Pancreas (tissue), 10 donors: Measurements from ENCODE around the gene SPTSSA. TPM values are rescaled to one million over a fixed set of nuclear protein-coding genes. Genes with fewer than 3 reads are reported as not detected.

ENCODE experiments used
- ATAC-seq, 4 donors: fragments of 200-7000 bp; cut with Tn5 transposase; one replicate each; pipeline versions ENCODE4 v1.8.0 to v1.9.1; 2020; ENCODE audit warnings: mild to moderate bottlenecking in 4 of 4, moderate library complexity in 4 of 4
- DNase-seq, 6 donors: peaks; one replicate each; pipeline ENCODE4 v3.0.0-alpha.2; 2020
- FAIRE-seq: peaks from 2 replicates; lab custom pipeline; 2012; peaks lifted over from hg19 to GRCh38; lab: Jason Lieb, UNC
- H3K27ac ChIP-seq, 4 donors: fragments of 200-600 bp; sonication (generic); 1 replicate in 3 of 4; 2 replicates in 1 of 4; pipeline versions ENCODE4 v1.5.0 to v1.8.0; 2020
- H3K27me3 ChIP-seq, 4 donors: fragments of 200-600 bp; one replicate each; pipeline ENCODE4 v1.8.0; 2021
- H3K36me3 ChIP-seq, 3 donors: fragments of 200-600 bp; sonication (generic) in 1 of 3; one replicate each; pipeline versions ENCODE4 v1.5.0 to v1.8.0; 2020 to 2021
- H3K4me1 ChIP-seq, 3 donors: fragments of 200-600 bp; one replicate each; pipeline ENCODE4 v1.8.0; 2021
- H3K4me3 ChIP-seq, 4 donors: fragments of 200-600 bp; sonication (generic) in 2 of 4; one replicate each; pipeline versions ENCODE4 v1.5.0 to v1.8.0; 2020 to 2021
- H3K9me3 ChIP-seq, 4 donors: fragments of 200-600 bp; one replicate each; pipeline ENCODE4 v1.8.0; 2021
- WGBS, 2 donors: extraction: QIAGEN DNeasy Blood & Tissue Kit; methylation state at CpG; one replicate each; pipeline ENCODE4 v1.1.7; 2013; 5-methylcytosine and 5-hydroxymethylcytosine counted together
- intact Hi-C, 3 donors: fragments of 100-400 bp; cut with DNase I; formaldehyde crosslinking; loops; one replicate each; pipeline versions ENCODE4 v1.11.1 to v1.14.2; 2022
- polyA plus RNA-seq, 2 donors: library from polyadenylated mRNA; stranded (reverse); fragments of 200-250 nt; gene quantifications; one replicate each; pipeline ENCODE4 v1.2.3, GENCODE V29; 2013
- total RNA-seq, 6 donors: library from RNA; stranded (reverse); fragmentation: NEBNext Ultra II Directional in 4 of 6; extraction: Animal tissue kit (Norgen Biotek cat#: 25700) in 4 of 6; gene quantifications; one replicate each; pipeline versions ENCODE4 v1.2.1 to v1.2.4, GENCODE V29; 2021 to 2023
- TF ChIP-seq, protein P1 (sequence below), 4 donors: fragments of 200-600 bp; sonication (generic) in 3 of 4; IDR thresholded peaks; one replicate each; pipeline versions ENCODE4 v1.5.0 to v1.8.0; 2021; ENCODE audit warnings: antibody characterized with exemption in 4 of 4
- donor health status: healthy with polysubstance abuse.
- donor health status: DM: no; HTN: no; CAD: no; lungs with moderate emphysema.
- donor health status: DM: no; HTN: no; CAD: no.
- donor health status: control.
- donor health status: control.
- donor health status: Bipolar disorder and iron deficiency.
- donor health status: DM: yes; HTN: yes; CAD: no.
- donor health status: DM: no; HTN: no; CAD: no.
- donor health status: DM: no; HTN: no; CAD: no.
- donor health status: DM: yes; HTN: yes; CAD: no.

The SPTSSA gene
- total and polyA plus RNA-seq, 8 donors = 3.4 to 16.3 (median 8.7) TPM

DNA sequence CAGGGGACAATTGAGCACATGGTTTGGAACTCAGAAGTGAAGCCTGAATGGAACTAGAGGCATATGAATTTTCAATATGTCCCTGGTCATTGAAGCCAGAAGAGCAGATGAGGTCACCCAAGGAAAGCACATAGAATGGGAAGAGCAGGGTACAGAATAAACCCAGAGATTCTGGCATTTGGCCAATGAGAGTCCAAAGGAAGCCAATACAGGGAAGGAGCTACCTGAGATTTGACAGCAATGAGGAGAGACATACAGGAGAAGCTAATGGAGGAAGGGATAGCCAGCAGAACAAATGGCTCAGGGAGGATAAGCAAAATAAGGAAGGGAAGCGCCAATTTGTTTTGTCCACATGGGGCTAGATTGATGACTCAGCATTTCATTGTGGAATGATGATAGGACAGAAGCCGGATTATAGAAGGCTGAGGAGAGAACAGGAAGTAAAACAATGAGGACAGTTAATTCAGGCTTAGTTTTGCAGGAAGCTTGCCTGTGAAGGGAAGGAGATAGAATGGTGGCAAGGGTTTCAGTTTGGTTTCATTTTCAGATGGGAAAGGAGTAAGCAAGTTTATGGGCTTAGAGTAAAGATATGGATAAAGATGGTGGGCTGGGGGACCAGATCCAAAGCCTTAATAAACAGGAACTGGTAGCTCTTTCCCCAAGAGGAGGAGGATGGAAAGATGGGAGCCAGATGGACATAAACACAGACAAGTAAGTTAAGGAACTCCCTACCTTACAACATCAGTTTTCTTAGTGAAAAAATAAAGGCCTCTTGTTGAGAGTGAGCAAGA lies 3.2 kb upstream of the SPTSSA start:
- DNase-seq (no peak), ATAC-seq (no peak), FAIRE-seq (no peak)
- peaks cover 0 to 10% (median 6%) of the 10 kb centered on the region in 3 donors for H3K4me1 ChIP-seq
- H3K4me3 ChIP-seq = no peak overlapping the region
- no peaks in the 10 kb centered on the region for H3K27me3 ChIP-seq
- H3K27ac ChIP-seq = no peak overlapping the region
- 54 to 63% methylated on average over 2 of the region's 2 CpGs for WGBS, 2 donors
- TF ChIP-seq, protein P1, sequence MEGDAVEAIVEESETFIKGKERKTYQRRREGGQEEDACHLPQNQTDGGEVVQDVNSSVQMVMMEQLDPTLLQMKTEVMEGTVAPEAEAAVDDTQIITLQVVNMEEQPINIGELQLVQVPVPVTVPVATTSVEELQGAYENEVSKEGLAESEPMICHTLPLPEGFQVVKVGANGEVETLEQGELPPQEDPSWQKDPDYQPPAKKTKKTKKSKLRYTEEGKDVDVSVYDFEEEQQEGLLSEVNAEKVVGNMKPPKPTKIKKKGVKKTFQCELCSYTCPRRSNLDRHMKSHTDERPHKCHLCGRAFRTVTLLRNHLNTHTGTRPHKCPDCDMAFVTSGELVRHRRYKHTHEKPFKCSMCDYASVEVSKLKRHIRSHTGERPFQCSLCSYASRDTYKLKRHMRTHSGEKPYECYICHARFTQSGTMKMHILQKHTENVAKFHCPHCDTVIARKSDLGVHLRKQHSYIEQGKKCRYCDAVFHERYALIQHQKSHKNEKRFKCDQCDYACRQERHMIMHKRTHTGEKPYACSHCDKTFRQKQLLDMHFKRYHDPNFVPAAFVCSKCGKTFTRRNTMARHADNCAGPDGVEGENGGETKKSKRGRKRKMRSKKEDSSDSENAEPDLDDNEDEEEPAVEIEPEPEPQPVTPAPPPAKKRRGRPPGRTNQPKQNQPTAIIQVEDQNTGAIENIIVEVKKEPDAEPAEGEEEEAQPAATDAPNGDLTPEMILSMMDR (IDR thresholded peaks at IDR 0.05) = no peak
- intact Hi-C loops = no loop called here
- H3K9me3 ChIP-seq = no peaks in the 10 kb centered on the region
- no peaks in the 10 kb centered on the region for H3K36me3 ChIP-seq

DNA sequence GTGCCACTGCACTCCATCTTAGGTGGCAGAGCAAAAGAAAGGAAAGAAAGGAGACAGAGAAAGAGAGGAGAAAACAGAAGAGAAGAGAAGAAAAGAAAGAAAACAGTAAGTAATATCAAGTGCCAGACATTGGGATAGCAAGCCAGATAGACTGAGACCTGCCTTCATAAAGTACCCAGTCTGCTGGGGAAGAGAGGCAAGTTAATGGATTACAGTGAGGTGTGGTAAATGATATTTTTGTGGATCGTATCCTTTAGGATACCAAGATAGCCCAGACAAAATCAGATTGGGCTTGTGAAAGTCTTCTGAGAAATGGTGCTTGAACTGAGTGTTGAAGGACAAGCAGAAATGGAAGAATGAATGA lies 1.5 kb upstream of the SPTSSA start:
- Histone ChIP-seq H3K27ac (no peak overlapping the region), H3K4me1 (peaks cover 0 to 16% (median 11%) of the 10 kb centered on the region in 3 donors), H3K36me3 (no peaks in the 10 kb centered on the region), H3K9me3 (no peaks in the 10 kb centered on the region), H3K27me3 (no peaks in the 10 kb centered on the region), H3K4me3 (no peak overlapping the region)
- no peak for DNase-seq
- intact Hi-C loops = no loop called here
- TF ChIP-seq, protein P1 (IDR thresholded peaks at IDR 0.05) = no peak
- no peak for ATAC-seq
- 56 to 60% methylated on average over 1 of the region's 1 CpG for WGBS, 2 donors
- no peak for FAIRE-seq

DNA sequence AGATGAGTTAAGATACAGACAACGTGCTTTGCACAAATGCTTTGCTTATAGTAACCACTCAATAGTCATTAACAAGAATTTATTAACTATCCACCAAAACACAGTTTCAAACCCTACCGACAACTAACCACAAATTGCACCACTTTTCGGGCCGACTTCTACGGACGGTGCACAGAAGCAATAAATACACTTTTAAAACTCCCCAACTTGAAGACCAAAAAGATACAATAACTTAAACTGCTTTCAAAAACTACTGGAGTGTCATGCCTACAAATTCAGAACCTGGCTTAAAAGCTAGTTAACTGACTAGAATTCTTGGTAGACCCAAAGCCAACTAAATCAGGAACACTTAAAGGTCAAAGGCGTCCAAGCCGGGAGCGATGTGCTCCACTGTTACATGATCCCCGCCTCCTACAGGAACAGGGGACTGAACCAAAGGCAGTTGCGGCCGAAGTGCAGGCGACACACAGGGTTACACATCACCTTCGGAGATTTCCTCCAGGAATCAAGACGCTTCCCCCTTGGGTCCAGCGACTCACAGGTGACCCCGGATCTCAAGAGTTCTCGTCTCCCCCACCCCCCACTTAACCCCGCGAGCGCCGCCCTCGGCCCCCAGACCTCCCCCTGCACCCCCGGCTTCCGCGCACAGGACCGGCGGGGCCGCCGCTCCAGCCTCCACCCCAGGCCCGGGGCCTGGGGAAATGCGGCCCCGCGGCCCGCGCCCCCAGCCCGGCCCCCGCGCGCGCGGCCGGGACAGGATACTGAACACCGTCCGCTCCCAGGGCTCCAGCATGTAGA lies 507 bp downstream of the SPTSSA start:
- Histone ChIP-seq H3K27ac (peak overlapping the region; percentile 69 to 88 (median 84)), H3K9me3 (no peaks in the 10 kb centered on the region), H3K27me3 (no peaks in the 10 kb centered on the region), H3K36me3 (no peaks in the 10 kb centered on the region), H3K4me1 (peaks cover 0 to 16% (median 11%) of the 10 kb centered on the region in 3 donors), H3K4me3 (peak overlapping the region; percentile 46 to 76 (median 68))
- TF ChIP-seq, protein P1 (IDR thresholded peaks at IDR 0.05) = no peak
- intact Hi-C loops = no loop called here
- FAIRE-seq = no peak
- peak; percentile 38 to 67 (median 66) for ATAC-seq
- peak; percentile 42 to 69 (median 54) for DNase-seq
- 0 to 1% methylated on average over 35 to 45 of the region's 45 CpGs for WGBS, 2 donors

DNA sequence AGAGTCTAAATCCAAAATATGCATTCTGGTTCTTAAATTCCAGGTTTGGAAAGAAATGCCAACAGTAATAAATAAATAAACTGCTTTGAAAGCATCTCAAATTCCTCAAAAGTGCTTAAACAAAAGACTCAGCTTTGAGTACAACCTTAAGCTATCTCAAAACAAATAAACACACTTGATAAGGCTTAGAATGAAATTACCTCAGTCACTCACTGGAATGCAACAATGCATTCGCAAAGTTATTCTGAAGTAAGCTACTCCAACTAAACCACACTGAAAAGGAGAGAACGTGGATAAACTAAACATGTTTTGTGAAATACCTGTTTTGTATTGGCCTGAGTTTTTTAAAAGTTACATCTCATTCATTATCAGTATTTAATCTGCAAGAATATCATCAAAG lies 1.2 kb downstream of the SPTSSA start:
- DNase-seq (no peak), FAIRE-seq (no peak), ATAC-seq (peak in 1 of 4 donors; percentile 13)
- peaks cover 0 to 16% (median 11%) of the 10 kb centered on the region in 3 donors for H3K4me1 ChIP-seq
- peaks cover 0 to 2% (median 0%) of the 10 kb centered on the region in 3 donors for H3K36me3 ChIP-seq
- intact Hi-C loops = no loop called here
- peak overlapping the region in 2 of 4 donors; percentile 81 to 87 for H3K27ac ChIP-seq
- no peaks in the 10 kb centered on the region for H3K9me3 ChIP-seq
- TF ChIP-seq, protein P1 (IDR thresholded peaks at IDR 0.05) = no peak
- no peaks in the 10 kb centered on the region for H3K27me3 ChIP-seq
- peak overlapping the region in 2 of 4 donors; percentile 65 to 76 for H3K4me3 ChIP-seq
- WGBS, 2 donors = 13 to 14% methylated on average over 2 of the region's 2 CpGs
